GM19463 (cell line): ENCODE measurements around the gene ZNF699.
"Not testable (repeated sequence)": the region's sequence is repeated elsewhere in the genome, so short reads cannot be mapped to it uniquely, and the experiment has no call there.

Experiments
- ATAC-seq: cut with Tn5 transposase; IDR thresholded peaks from one replicate; pipeline ENCODE4 v1.9.1; 2021; ENCODE audit warnings: mild to moderate bottlenecking, moderate library complexity; ENCODE audit not compliant: unreplicated experiment

Gene ZNF699

DNA sequence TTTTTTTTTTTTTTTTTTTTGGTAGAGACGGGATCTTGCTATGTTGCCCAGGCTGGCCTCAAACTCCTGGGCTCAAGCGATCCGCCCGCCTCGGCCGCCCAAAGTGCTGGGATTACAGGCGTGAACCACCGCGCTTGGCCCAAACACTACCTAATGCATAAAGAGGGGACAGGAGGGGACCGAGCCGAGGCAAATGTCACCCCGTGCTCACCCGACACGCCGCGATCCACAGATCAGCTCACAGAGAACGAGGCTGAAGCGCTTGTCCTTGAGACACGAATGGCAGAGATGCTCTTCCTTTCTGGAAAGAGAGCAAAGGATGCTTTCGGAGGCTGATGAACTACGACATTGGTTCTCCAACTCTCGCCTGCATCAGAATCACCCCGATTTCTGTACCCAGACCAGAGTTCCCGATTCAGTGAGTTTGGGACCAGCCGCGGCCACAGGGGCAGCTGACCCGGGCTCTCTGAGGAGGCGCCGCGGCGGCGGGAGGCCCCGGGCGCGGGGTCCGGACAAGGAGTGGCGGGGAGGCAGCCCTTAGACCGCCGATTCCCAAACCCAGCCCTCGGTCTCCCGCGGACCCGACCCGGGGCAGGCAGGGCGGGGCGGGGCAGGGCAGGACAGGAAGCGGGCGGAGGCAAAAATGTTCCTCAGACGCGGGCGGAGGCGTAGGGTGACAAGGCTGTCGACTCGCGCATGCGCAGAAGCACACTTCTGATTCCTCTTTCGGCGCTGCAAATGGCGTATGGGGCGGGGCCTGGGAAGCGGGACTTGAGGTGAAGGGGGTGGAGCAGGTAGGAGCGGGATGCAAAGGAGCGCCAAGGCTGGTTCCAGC, at the start of gene ZNF699:
Gene ZNF699 (minus strand): TSS at position 700 of the 835 bp plus-strand sequence. CDS start 4,719 bp downstream, outside the sequence.
- peak; percentile 88 for ATAC-seq

DNA sequence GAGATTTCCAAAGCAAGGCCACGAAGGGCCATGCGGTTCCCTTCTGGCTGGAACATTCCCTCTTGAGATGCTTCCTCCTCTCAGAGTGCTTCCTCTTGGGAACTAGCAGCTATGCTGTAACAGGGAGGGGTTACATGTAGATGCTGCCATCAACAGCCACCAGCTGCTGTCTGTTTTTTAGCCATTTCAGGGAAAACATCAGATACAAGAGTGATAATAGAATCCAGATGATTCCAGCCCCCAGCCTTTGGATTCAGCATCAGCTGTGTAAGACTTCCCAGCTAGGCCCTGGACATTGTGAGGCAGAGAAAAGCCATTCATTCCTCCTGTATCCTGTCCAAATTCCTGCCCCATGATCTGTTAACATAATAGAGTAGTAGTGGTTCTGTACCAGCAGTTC, 45.0 kb upstream of the ZNF699 start:
- ATAC-seq, result no peak

DNA sequence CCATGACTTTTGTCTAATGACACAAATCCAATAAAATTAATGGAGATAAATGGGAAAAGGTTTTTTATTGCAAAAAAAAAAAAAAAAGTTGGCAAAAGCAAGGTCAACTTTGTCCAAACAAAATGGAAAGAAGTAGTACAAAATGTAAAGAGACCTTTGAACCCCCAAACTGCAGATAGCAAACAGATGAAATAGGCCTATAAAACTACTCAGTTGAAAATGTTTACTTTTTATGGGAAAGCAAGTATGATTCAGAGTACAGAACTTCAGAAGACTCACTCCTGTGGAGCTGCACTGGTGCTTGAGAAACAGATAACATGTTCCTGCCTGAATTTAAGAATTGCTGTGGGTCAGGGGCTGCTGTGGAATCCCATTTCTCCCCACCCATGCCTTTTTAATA, 43.4 kb upstream of the ZNF699 start:
- no peak for ATAC-seq

DNA sequence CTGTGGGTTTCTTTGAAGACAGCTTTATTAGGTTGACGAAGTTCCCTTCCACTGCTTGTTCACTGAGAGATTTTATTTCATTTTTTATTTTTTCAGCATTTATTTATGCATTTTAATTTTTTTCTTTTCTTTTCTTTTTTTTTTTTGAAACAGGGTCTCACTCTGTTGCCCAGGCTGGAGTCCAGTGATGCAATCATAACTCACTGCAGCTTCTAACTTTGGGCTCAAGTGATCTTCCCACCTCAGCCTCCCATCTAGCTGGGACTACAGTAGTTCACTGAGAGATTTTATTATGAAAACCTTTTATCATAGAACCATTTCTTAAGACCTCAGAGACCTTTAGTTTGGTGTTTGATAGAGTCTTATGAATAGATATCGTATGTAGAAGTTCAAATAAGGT, 42.9 kb upstream of the ZNF699 start:
- ATAC-seq, result no peak

DNA sequence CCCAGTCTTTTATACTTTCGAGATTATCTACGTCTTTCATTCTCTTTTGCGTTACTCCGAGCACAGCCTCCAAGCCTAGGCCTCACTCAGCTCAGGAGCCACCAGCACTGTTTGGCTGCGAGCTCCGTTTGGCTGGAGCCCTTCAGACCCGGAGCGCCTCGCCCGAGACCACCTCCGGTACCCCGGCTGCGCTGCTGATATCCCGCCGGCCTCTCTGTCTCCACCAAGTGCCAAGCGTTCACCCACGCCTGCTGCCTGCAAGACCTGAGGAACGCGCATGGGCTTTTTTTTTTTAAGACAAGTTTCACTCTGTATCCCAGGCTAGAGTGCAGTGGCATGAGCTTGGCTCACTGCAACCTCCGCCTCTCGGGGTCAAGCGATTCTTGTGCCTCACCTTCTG, 39.0 kb upstream of the ZNF699 start:
- no peak for ATAC-seq

DNA sequence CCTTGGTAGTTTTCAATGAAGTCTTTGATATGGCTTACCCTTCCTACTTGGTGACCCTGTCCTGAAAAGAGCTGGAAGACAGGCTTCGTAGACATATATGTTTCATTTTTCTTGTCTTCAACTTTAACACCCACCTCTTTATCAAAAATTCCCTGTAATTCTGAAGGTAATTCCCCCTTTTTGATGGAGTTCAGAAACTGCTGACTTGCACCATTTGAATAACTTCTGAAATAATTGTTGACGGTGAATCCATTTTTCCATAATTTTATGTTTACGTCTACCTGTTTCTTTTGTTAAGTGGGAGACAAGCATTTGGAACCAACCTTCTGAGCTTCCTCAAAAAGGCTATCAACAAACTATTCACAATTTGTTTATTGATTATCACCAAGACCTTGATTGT, 38.6 kb upstream of the ZNF699 start:
- ATAC-seq, result no peak

DNA sequence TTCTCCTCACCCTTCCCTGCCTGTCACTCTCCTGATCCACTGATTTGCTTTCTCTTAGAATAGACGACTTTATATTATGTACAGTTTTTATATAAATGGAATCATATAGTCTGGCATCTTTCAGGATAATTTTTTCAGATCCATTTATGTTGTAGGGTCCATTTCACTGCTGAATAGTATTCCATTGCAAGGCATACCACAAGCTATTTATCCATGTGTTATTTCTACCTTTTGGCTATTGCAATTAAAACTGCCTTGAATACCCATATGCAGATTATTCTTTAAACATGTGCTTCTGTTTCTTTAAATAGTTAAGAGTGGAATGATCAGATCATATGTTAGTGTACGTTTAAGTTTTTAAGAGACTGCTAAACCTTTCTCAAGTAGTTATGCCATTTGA, 35.4 kb upstream of the ZNF699 start:
- ATAC-seq, result no peak

DNA sequence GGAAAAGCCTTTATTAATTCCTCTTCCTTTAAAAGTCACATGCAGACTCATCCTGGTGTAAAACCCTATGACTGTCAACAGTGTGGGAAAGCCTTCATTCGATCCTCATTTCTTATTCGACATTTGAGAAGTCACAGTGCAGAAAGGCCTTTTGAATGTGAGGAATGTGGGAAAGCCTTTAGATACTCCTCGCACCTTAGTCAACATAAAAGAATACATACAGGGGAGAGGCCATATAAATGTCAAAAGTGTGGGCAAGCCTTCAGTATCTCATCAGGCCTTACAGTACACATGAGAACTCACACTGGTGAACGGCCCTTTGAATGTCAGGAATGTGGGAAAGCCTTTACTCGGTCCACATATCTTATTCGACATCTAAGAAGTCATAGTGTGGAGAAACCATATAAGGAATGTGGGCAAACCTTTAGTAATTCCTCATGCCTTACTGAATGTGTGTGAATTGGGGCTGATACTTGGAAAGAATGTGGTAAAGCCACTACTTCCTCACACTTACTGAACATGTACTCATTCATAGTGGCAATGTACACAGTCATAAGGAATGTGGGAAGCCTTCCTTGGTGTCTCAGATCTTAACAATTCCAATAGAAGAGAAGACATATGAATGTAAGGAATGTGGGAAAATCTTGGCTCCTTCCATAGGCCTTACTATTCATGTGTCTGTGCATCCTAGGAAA, 33.1 kb upstream of the ZNF699 start:
- no peak for ATAC-seq

DNA sequence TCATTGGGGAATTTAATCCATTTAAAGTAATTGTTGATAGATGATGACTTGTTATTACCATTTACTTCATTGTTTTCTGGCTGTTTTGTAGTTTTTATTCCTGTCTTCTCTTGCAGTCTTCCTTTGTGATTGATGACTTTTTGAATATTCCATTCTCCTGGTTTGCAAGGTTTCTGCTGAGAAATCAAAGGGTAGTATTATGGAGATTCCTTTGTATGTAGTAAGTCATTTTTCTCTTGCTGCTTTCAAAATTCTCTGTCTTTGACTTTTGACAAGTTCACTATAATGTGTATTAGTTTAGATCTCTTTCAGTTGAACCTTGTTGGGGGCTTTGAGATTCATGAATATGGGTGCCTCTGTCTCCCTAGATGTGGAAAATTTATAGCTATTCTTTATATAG, 20.4 kb upstream of the ZNF699 start:
- no peak for ATAC-seq

DNA sequence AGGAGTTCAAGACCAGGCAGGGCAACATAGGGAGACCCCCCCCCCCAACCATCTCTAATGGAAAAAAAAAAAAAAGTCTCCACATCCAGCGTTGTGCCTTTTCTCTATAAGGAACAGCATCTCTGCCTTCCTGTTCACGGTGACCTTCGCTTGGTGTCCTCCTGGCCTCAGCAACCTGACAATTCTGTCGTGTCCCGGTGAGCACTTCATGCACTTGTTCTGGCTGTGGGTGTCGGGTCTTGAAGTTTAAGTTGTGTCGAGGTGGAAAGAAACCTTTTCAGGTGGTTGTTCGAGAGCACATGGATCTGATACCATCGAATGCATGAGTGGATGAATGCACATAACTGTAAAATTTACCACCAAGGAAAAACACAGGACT, 14.9 kb upstream of the ZNF699 start:
- ATAC-seq, result no peak

DNA sequence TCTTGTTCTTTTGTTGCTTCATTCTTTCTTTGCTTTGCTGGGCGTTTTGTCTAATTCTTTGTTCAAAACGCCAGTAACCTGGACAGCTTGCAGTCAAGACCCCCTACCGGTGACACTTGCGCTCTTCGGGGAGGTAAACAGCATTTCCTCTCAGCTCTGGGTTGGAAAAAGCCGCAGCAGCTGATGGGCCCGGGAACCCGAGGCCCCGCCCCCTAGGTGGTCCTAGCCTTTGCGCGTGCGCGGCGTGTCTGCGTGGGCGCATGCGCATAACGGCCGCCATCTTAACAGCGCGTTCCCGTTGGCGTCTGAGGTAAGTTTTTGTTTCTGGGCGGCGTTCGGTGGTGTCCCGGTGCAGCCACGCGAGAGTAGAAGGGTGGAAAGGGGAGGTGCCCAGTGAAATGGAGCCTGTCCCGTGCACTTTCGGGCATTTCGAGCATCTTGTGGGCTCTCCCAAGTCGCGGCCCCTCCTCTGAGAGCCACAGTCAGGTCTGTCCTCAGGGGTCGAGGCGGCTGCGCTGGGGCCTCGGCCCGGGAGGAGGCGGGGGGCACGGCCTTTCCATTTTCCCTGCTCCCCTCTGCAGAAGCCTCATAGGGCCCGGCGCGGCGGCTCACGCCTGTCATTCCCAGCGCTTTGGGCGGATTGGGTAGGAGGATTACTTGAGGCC, 14.4 kb upstream of the ZNF699 start, which contains the start of gene ZNF559:
Gene ZNF559 (plus strand): TSS at position 261 of the 665 bp plus-strand sequence. CDS start 14,371 bp downstream, outside the sequence.
- peak; percentile 96 for ATAC-seq

DNA sequence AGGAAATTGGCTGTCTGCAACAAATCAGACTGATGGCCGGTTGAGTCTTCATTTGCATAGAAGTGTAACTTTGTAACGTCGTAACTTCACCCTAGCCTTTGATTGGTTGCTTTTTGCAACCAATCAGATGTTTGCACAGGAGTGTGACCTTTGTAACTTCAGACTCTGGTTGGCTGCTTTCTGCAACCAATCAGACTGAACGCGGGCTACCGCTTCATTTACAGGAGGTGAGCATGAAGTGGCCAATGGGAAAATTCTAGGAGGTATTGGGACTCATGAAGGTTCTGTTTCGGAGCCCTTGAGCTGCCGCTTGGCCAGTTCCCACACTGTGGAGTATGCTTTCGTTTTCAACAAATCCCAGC, 13.9 kb upstream of the ZNF699 start:
- peak; percentile 32 for ATAC-seq

DNA sequence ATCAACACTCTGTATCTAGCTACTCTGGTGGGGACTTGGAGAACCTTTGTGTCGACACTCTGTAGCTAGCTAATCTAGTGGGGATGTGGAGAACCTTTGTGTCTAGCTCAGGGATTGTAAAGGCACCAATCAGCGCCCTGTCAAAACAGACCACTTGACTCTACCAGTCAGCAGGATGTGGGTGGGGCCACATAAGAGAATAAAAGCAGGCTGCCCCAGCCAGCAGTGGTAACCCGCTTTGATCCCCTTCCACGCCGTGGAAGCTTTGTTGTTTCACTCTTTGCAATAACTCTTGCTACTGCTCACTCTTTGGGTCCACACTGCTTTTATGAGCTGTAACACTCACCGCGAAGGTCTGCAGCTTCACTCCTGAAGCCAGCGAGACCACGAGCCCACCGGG, 12.6 kb upstream of the ZNF699 start:
- ATAC-seq, result not testable (repeated sequence)

DNA sequence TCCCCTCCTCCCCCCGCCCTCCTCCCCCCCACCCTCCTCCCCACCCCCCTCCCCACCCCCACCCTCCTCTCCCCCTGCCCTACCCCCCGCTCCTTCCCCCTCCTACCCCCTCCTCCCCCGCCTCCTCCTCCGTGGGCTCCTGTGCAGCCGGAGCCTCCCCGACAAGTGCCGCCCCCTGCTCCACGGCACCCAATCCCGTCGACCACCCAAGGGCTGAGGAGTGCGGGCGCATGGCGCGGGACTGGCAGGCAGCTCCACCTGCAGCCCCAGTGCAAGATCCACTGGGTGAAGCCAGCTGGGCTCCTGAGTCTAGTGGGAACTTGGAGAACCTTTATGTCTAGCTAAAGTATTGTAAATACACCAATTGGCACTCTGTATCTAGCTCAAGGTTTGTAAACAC, 12.1 kb upstream of the ZNF699 start:
- not testable (repeated sequence) for ATAC-seq

DNA sequence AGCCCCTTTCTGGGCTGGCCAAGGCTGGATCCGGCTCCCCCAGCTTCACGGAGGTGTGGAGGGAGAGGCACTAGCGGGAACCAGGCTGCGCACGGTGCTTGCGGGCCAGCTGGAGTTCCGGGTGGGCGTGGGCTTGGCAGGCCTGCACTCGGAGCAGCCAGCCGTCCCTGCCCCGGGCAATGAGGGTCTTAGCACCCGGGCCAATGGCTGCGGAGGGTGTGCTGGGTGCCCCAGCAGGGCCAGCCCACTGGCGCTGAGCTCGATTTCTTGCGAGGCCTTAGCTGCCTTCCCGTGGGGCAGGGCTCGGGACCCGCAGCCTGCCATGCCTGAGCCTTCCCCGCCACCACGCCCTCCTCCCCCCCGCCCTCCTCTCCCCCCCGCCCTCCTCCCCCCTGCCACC, 11.7 kb upstream of the ZNF699 start:
- no peak for ATAC-seq

DNA sequence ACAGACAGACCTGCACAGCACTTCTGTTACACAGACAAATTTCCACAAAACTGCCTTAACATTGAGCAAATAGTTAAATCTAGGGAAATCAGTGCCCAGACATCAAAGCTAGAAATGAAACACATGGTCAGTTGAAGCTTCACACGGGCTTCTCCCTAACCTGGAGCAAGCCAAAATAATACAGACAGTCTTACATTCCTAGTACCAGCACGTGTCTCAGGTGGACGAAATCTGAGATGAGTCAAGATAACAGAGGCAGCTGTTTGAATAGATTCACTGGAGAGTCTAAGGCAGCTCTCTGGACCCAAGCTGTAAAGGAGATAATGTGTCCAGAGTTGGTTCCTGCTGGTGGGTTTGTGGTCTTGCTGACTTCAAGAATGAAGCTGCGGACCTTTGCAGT, 4.1 kb upstream of the ZNF699 start:
- no peak for ATAC-seq

DNA sequence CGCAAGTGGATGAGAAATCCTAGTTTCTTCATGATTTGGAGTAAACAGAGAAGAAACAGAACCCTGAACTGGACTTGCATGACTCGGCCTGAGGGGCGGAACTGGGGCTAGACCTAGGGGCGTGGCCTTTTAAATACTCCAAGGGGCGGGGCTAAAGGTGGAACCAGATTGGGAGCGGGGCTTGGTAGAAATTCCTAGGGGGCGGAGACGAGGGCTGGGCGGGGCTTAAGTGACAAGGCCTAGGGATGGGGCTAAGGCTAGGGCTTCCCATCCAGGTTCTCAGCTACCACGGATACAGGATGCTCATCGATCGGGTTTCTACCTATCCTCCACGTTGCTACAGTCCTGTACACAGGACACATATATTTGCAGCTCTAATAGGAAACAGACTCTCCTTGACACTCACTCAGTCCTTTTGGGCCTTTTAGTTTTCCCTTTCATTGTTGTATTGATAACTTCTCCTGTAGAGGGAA, 372 bp upstream of the ZNF699 start:
- peak; percentile 45 for ATAC-seq

DNA sequence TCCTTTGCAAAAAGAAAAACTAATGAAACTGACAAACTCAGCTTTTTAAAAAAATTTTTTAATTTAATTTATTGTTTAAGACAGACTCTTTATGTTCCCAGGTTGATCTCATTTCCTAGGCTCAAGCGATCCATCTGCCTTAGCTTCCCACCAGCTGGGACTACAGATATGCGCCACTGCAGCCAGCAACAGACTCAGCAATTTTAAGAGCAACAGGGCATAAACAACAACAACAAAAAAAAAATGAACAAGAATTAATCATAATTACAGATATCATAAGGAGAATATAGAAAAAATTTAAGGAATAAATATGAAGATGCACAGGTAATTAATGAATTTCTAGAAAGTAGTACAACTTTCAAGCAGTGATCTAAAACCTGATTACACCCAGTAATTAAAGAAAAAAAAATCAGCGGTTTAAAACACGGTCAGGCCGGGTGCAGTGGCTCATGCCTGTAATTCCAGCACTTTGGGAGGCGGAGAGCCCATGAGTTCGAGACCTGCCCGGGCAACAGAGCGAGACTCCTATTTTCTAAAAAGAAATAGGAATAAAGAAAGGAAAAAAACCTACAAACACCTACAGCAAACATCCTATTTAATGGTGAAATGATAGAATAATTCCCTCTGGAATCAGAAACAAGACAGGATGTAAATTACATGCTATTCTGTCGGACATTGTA, 1.4 kb downstream of the ZNF699 start:
- no peak for ATAC-seq

DNA sequence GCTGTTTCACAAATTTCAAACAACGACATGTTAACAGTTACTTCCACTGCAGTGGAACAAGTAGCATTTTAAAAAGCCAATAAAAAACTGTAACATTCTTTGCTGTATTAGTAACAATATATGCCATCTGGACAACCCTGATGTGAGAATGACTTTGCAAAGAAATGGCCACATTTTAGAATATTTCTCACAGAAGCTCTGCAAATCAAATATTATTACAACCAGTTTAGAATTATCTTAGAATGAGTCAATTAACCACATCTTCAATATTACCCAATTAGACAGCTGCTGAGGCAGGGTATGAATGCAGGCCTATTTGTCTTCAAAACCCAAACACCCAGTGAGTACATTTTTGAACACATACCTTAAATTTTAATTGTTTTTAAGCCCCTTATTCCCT, 3.2 kb downstream of the ZNF699 start:
- ATAC-seq, result no peak

DNA sequence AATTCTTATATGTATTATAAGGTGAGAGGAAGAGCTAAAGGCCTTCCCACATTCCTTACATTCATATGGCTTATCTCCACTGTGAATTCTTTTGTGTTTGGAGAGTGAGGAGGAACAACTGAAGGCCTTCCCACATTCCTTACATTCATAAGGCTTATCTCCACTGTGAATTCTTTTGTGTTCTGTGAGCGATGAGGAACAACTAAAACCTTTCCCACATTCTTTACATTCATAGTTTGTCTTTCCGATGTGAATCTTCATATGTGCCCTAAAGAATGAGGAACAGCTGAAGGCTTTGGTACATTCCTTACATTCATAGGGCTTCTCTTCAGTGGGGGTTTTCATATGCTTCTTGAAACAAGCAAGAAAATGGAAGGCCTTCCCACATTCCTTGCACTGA, 13.3 kb downstream of the ZNF699 start:
- no peak for ATAC-seq

DNA sequence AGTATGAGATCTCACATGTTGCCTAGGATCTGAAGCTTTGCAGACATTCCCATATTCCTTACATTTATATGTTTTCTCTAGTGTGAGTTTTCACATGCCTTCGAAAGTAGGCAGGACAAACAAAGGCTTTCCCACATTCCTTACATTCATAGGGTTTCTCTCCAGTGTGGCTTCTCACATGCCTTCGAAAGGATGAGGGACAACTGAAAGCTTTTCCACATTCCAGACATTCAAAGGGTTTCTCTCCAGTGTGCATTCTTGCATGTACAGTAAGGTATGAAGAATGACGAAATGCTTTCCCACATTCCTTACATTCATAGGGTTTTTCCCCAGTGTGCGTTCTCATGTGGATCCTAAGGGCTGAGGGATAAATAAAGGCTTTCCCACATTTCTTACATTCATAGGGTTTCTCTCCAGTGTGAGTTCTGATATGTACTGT, 14.2 kb downstream of the ZNF699 start:
- ATAC-seq, result no peak
